Osteoblast (primary cell): ENCODE data around the gene SLC4A11. TPM values are rescaled to one million over a fixed set of nuclear protein-coding genes. Genes with fewer than 3 reads are reported as not detected.

Source experiments
- DNase-seq: peaks from one replicate; pipeline ENCODE4 v3.0.0; 2011; ENCODE audit warnings: low spot score, mixed read lengths; ENCODE audit not compliant: insufficient read length; ENCODE audit errors: missing footprints
- H2AFZ ChIP-seq: 2 replicates; pipeline ENCODE4 v1.6.0; 2011; ENCODE audit warnings: mild to moderate bottlenecking, low read length
- H3K27ac ChIP-seq: 2 replicates; pipeline ENCODE4 v1.5.1; 2011; ENCODE audit warnings: mild to moderate bottlenecking, low read depth, low read length, moderate library complexity
- H3K27me3 ChIP-seq: 2 replicates; pipeline ENCODE4 v1.6.0; 2012; ENCODE audit warnings: mild to moderate bottlenecking, control low read depth, inconsistent platforms, low read length, moderate library complexity; ENCODE audit not compliant: insufficient read depth
- H3K36me3 ChIP-seq: 2 replicates; pipeline ENCODE4 v1.5.1; 2011; ENCODE audit warnings: mild to moderate bottlenecking, low read length, control low read depth, moderate library complexity; ENCODE audit not compliant: insufficient read depth
- H3K4me1 ChIP-seq: 2 replicates; pipeline ENCODE4 v1.5.1; 2011; ENCODE audit warnings: mild to moderate bottlenecking, low read length, control low read depth, moderate library complexity; ENCODE audit not compliant: insufficient read depth
- H3K4me2 ChIP-seq: 2 replicates; pipeline ENCODE4 v1.6.0; 2011; ENCODE audit warnings: mild to moderate bottlenecking, low read length; ENCODE audit not compliant: insufficient read depth
- H3K4me3 ChIP-seq: fragments of 200-600 bp; sonication (generic); 3 replicates; pipeline ENCODE4 v1.5.1; 2012; ENCODE audit warnings: mild to moderate bottlenecking, low read length, inconsistent platforms; ENCODE audit not compliant: insufficient read depth
- H3K79me2 ChIP-seq: 2 replicates; pipeline ENCODE4 v1.6.0; 2012; ENCODE audit warnings: mild to moderate bottlenecking, low read length, control low read depth, inconsistent platforms; ENCODE audit not compliant: insufficient read depth
- H3K9me3 ChIP-seq: 2 replicates; pipeline ENCODE4 v1.5.1; 2011; ENCODE audit warnings: low read depth, low read length, control low read depth
- H4K20me1 ChIP-seq: 2 replicates; pipeline ENCODE4 v1.6.0; 2012; ENCODE audit warnings: mild to moderate bottlenecking, low read length, control low read depth; ENCODE audit not compliant: insufficient read depth
- CTCF ChIP-seq: IDR thresholded peaks from 2 replicates; pipeline ENCODE4 v1.5.1; 2011; ENCODE audit warnings: mild to moderate bottlenecking, low read depth, low read length, moderate library complexity; ENCODE audit errors: extremely low read depth
- total RNA-seq: library from RNA; depleted of rRNA; stranded (reverse); fragments of >200 nt; gene quantifications from 2 replicates; pipeline ENCODE4 v1.2.3, GENCODE V29; 2012

The SLC4A11 gene
- total RNA-seq, 1 donor, result under 0.01 TPM

GRCh38 chr20:3246682-3247081 lies 7.7 kb upstream of the SLC4A11 start:
- H3K27ac ChIP-seq, result no peak overlapping the region
- peak; percentile 15 for DNase-seq
- H3K4me3 ChIP-seq, result no peak overlapping the region
- peaks cover 25% of the 10 kb centered on the region for H3K27me3 ChIP-seq
- H3K9me3 ChIP-seq, result no peaks in the 10 kb centered on the region
- no peaks in the 10 kb centered on the region for H3K4me1 ChIP-seq
- H2AFZ ChIP-seq, result no peak overlapping the region
- peaks cover 3% of the 10 kb centered on the region for H4K20me1 ChIP-seq
- H3K36me3 ChIP-seq, result no peaks in the 10 kb centered on the region
- TF ChIP-seq CTCF, result no peak
- no peaks in the 10 kb centered on the region for H3K79me2 ChIP-seq
- H3K4me2 ChIP-seq, result no peak overlapping the region

GRCh38 chr20:3245711-3246110 lies 6.7 kb upstream of the SLC4A11 start:
- Histone ChIP-seq H4K20me1 (peaks cover 3% of the 10 kb centered on the region), H3K36me3 (no peaks in the 10 kb centered on the region), H3K27ac (no peak overlapping the region), H3K4me2 (no peak overlapping the region), H3K27me3 (peaks cover 35% of the 10 kb centered on the region), H3K79me2 (no peaks in the 10 kb centered on the region), H3K9me3 (no peaks in the 10 kb centered on the region), H2AFZ (no peak overlapping the region), H3K4me1 (no peaks in the 10 kb centered on the region), H3K4me3 (no peak overlapping the region)
- TF ChIP-seq CTCF, result no peak
- DNase-seq, result peak; percentile 52

- Histone ChIP-seq H3K4me2 (no peak overlapping the region), H3K4me1 (no peaks in the 10 kb centered on the region), H3K27ac (no peak overlapping the region), H3K9me3 (no peaks in the 10 kb centered on the region), H2AFZ (no peak overlapping the region), H3K4me3 (no peak overlapping the region), H4K20me1 (peaks cover 3% of the 10 kb centered on the region), H3K36me3 (no peaks in the 10 kb centered on the region), H3K27me3 (peaks cover 41% of the 10 kb centered on the region), H3K79me2 (no peaks in the 10 kb centered on the region)
- TF ChIP-seq CTCF, result no peak
- no peak for DNase-seq
These were observed 6.2 kb upstream of the SLC4A11 start for GRCh38 chr20:3245156-3245555.

GRCh38 chr20:3244613-3245012 lies 5.6 kb upstream of the SLC4A11 start:
- Histone ChIP-seq H3K27me3 (peaks cover 46% of the 10 kb centered on the region), H3K27ac (no peak overlapping the region), H3K9me3 (no peaks in the 10 kb centered on the region), H3K79me2 (no peaks in the 10 kb centered on the region), H3K4me2 (no peak overlapping the region), H3K4me1 (peaks cover under 1% of the 10 kb centered on the region), H4K20me1 (peaks cover 3% of the 10 kb centered on the region), H3K4me3 (no peak overlapping the region), H3K36me3 (no peaks in the 10 kb centered on the region), H2AFZ (no peak overlapping the region)
- peak; percentile 46 for DNase-seq
- no peak for TF ChIP-seq CTCF
